Neutrophil (primary cell): ENCODE results near the gene ZNF804A.

ENCODE experiments used
- H3K27ac ChIP-seq: fragments of 200-600 bp; sonication (generic); 2 replicates; pipeline ENCODE4 v1.5.1; 2016; ENCODE audit warnings: mild to moderate bottlenecking, moderate library complexity
- H3K27me3 ChIP-seq: fragments of 200-600 bp; sonication (generic); 2 replicates; pipeline ENCODE4 v1.6.0; 2016; ENCODE audit warnings: mild to moderate bottlenecking
- H3K36me3 ChIP-seq: fragments of 200-600 bp; sonication (generic); 2 replicates; pipeline ENCODE4 v1.5.1; 2017
- H3K4me1 ChIP-seq, 2 experiments: fragments of 200-600 bp in 1 of 2; sonication (generic) in 1 of 2; 1 replicate in 1 of 2; 2 replicates in 1 of 2; pipeline versions ENCODE4 v1.5.1 to v1.6.1; 2013 to 2016; ENCODE audit warnings: low read depth in 1 of 2, low read length in 1 of 2, mild to moderate bottlenecking in 1 of 2, moderate library complexity in 1 of 2; ENCODE audit not compliant: control insufficient read depth in 1 of 2, insufficient read depth in 1 of 2
- H3K4me3 ChIP-seq, 2 experiments: fragments of 200-600 bp in 1 of 2; sonication (generic) in 1 of 2; 1 replicate in 1 of 2; 2 replicates in 1 of 2; pipeline ENCODE4 v1.5.1; 2013 to 2016; ENCODE audit warnings: low read depth in 1 of 2, low read length in 1 of 2, mild to moderate bottlenecking in 1 of 2, moderate library complexity in 1 of 2
- H3K9me3 ChIP-seq: fragments of 200-600 bp; sonication (generic); 2 replicates; pipeline ENCODE4 v1.5.1; 2016
- TF ChIP-seq, protein P1 (sequence below): fragments of 200-600 bp; sonication (generic); IDR thresholded peaks from 2 replicates; pipeline ENCODE4 v1.5.1; 2016; ENCODE audit warnings: antibody characterized with exemption

ZNF804A gene

DNA sequence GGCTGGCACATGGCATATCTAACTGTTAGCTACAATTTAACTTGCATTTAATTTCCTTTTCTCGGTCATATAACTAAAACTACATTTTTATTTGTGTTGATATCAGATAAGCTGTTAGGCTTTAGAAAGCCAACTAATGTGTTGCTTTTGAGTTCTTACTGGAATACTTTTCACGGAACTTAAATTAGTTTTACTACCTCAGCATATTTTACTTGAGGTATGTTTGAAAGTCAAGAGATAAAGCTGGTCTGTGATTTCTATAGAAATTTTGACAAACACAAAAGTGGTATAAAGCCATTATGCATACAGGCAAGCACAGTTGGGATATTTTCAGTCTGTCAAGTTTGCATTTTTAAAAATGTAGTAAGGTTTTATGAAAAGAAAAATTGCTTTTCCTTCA lies 162.6 kb downstream of the ZNF804A start:
- no peaks in the 10 kb centered on the region for H3K27me3 ChIP-seq
- no peak overlapping the region for H3K4me3 ChIP-seq
- H3K36me3 ChIP-seq, result no peaks in the 10 kb centered on the region
- TF ChIP-seq, protein P1, sequence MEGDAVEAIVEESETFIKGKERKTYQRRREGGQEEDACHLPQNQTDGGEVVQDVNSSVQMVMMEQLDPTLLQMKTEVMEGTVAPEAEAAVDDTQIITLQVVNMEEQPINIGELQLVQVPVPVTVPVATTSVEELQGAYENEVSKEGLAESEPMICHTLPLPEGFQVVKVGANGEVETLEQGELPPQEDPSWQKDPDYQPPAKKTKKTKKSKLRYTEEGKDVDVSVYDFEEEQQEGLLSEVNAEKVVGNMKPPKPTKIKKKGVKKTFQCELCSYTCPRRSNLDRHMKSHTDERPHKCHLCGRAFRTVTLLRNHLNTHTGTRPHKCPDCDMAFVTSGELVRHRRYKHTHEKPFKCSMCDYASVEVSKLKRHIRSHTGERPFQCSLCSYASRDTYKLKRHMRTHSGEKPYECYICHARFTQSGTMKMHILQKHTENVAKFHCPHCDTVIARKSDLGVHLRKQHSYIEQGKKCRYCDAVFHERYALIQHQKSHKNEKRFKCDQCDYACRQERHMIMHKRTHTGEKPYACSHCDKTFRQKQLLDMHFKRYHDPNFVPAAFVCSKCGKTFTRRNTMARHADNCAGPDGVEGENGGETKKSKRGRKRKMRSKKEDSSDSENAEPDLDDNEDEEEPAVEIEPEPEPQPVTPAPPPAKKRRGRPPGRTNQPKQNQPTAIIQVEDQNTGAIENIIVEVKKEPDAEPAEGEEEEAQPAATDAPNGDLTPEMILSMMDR, result no peak
- H3K27ac ChIP-seq, result no peak overlapping the region
- peaks cover 0 to 10% of the 10 kb centered on the region in 2 experiments for H3K4me1 ChIP-seq
- no peaks in the 10 kb centered on the region for H3K9me3 ChIP-seq

- peaks cover 17 to 49% of the 10 kb centered on the region in 2 experiments for H3K4me1 ChIP-seq
- H3K9me3 ChIP-seq, result no peaks in the 10 kb centered on the region
- H3K27ac ChIP-seq, result peak overlapping the region; percentile 57
- H3K4me3 ChIP-seq, result peak overlapping the region in 1 of 2 experiments; percentile 53
- TF ChIP-seq, protein P1, result no peak
- no peaks in the 10 kb centered on the region for H3K27me3 ChIP-seq
- H3K36me3 ChIP-seq, result no peaks in the 10 kb centered on the region
Measured at GRCh38 chr2:184765112-184765895, 167.0 kb downstream of the ZNF804A start.

DNA sequence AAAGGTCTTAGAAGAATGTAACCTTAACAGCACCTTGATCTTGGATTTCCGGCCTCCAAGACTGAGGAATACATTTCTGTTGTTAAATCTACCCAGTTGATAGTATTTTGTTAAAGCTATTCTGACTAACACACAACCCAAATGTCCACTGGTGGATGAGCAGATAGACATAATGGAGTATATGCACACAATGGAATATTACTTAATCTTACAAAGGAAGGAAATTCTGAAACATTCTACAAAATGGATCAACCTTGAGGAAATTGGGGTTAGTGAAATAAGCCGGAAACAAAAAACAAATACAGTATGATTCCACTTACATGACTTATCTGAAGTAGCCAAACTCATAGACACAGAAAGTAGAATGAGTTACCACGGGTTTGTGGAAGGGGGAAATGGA lies 168.7 kb downstream of the ZNF804A start:
- Histone ChIP-seq H3K27me3 (no peaks in the 10 kb centered on the region), H3K4me1 (peaks cover 17 to 54% of the 10 kb centered on the region in 2 experiments), H3K9me3 (no peaks in the 10 kb centered on the region), H3K36me3 (no peaks in the 10 kb centered on the region), H3K27ac (peak overlapping the region; percentile 55), H3K4me3 (peak overlapping the region in 1 of 2 experiments; percentile 5)
- TF ChIP-seq, protein P1, result no peak

GRCh38 chr2:184769023-184769422 lies 170.7 kb downstream of the ZNF804A start:
- Histone ChIP-seq H3K27me3 (no peaks in the 10 kb centered on the region), H3K9me3 (no peaks in the 10 kb centered on the region), H3K4me1 (peaks cover 17 to 58% of the 10 kb centered on the region in 2 experiments), H3K4me3 (no peak overlapping the region), H3K27ac (peak overlapping the region; percentile 53), H3K36me3 (no peaks in the 10 kb centered on the region)
- TF ChIP-seq, protein P1, result no peak

DNA sequence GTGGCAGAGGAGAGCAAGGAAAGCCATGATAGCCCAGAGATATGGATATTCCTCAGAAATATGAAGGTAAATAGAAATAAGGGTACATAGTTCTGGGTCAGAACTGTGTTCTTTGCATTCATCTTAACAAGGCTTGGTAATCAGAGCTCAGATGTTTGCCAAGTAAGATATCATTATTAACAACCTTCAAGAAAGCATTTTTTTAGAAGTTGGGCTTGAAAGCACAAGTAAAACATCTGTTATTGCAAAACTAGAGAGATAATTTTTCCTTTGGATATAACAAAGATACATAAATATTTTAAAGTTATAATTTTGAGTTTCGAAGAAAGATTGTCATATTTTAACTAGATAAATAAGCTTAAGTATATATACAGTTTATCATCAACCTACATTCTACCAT lies 171.4 kb downstream of the ZNF804A start:
- no peaks in the 10 kb centered on the region for H3K9me3 ChIP-seq
- no peak overlapping the region for H3K4me3 ChIP-seq
- H3K27me3 ChIP-seq, result no peaks in the 10 kb centered on the region
- no peaks in the 10 kb centered on the region for H3K36me3 ChIP-seq
- H3K4me1 ChIP-seq, result peaks cover 17 to 58% of the 10 kb centered on the region in 2 experiments
- TF ChIP-seq, protein P1, result no peak
- peak overlapping the region; percentile 53 for H3K27ac ChIP-seq
